Testis (tissue), 3 donors: ENCODE measurements around the gene PI3. TPM values are rescaled to one million over a fixed set of nuclear protein-coding genes. Genes with fewer than 3 reads are reported as not detected.
"Not testable (repeated sequence)": the region's sequence is repeated elsewhere in the genome, so short reads cannot be mapped to it uniquely, and the experiment has no call there.

Source experiments
- DNase-seq: peaks from one replicate; pipeline ENCODE4 v3.0.0-alpha.2; 2019
- H3K27ac ChIP-seq, 2 donors: fragments of 200-600 bp; sonication (generic); one replicate each; pipeline ENCODE4 v1.5.1; 2019
- H3K27me3 ChIP-seq: fragments of 200-600 bp; sonication (generic); one replicate; pipeline ENCODE4 v1.5.1; 2019
- H3K36me3 ChIP-seq: fragments of 200-600 bp; sonication (generic); one replicate; pipeline ENCODE4 v1.5.1; 2017; ENCODE audit warnings: low read depth; ENCODE audit errors: missing control alignments
- H3K4me1 ChIP-seq: fragments of 200-600 bp; sonication (generic); one replicate; pipeline ENCODE4 v1.5.1; 2019
- H3K4me3 ChIP-seq, 2 donors: fragments of 200-600 bp; sonication (generic); one replicate each; pipeline ENCODE4 v1.5.1; 2017 to 2019
- H3K9me3 ChIP-seq: fragments of 200-600 bp; sonication (generic); one replicate; pipeline ENCODE4 v1.5.1; 2017
- CTCF ChIP-seq, 3 experiments: fragments of 450-650 bp in 2 of 3; fragments of 200-600 bp in 1 of 3; sonication (generic) in 1 of 3; IDR thresholded peaks; one replicate each; pipeline ENCODE4 v1.5.1; 2016 to 2019; ENCODE audit warnings: antibody characterized with exemption in 3 of 3, mild to moderate bottlenecking in 2 of 3, moderate library complexity in 1 of 3
- POLR2A ChIP-seq: fragments of 450-650 bp; IDR thresholded peaks from one replicate; pipeline ENCODE4 v1.6.1; 2017; ENCODE audit warnings: antibody characterized with exemption, mild to moderate bottlenecking, moderate library complexity
- WGBS, 2 donors: methylation state at CpG; one replicate each; pipeline ENCODE4 v1.1.5; 2018; 5-methylcytosine and 5-hydroxymethylcytosine counted together
- intact Hi-C: fragments of 100-400 bp; cut with DNase I; formaldehyde crosslinking; loops from one replicate; pipeline ENCODE4 v1.15.1; 2023; ENCODE audit warnings: low total_unique reads
- polyA plus RNA-seq: library from polyadenylated mRNA; stranded (reverse); fragments of 350-450 nt; fragmentation: Illumina TruSeq; extraction: RNeasy Lipid Tissue Mini Kit (QIAGEN cat#74804); gene quantifications from one replicate; pipeline ENCODE4 v1.2.3, GENCODE V29; 2014; ENCODE audit warnings: low read depth, low replicate concordance; ENCODE audit not compliant: insufficient read depth
- total RNA-seq, 2 donors: library from RNA; depleted of rRNA; stranded (reverse); fragments of >200 nt; gene quantifications; one replicate each; pipeline ENCODE4 v1.2.3, GENCODE V29; 2016

Gene PI3
- total and polyA plus RNA-seq, 3 donors from 2014 or later, result 0.94 to 1.2 TPM; not detected in 1

- H3K4me1 ChIP-seq, result no peaks in the 10 kb centered on the region
- H3K36me3 ChIP-seq, result no peaks in the 10 kb centered on the region
- no peaks in the 10 kb centered on the region for H3K9me3 ChIP-seq
- H3K27me3 ChIP-seq, result no peaks in the 10 kb centered on the region
- WGBS, 2 donors, result 39 to 51% methylated on average over 3 of the region's 3 CpGs
- no peak overlapping the region for H3K27ac ChIP-seq
- H3K4me3 ChIP-seq, result no peak overlapping the region
- intact Hi-C loops, result no loop called here
- no peak for DNase-seq
- TF ChIP-seq POLR2A (no peak), CTCF (IDR thresholded peaks at IDR 0.05) (no peak)
Measured at GRCh38 chr20:45154183-45154582, 20.5 kb upstream of the PI3 start.

- H3K4me1 ChIP-seq, H3K4me3 ChIP-seq, H3K27me3 ChIP-seq, H3K9me3 ChIP-seq, intact Hi-C loops, DNase-seq, H3K27ac ChIP-seq, H3K36me3 ChIP-seq: not testable (repeated sequence)
- 93% methylated on average over 1 of the region's 1 CpG for WGBS, 2 donors
Measured at GRCh38 chr20:45154794-45155193, 19.9 kb upstream of the PI3 start.

GRCh38 chr20:45156713-45157112 lies 18.0 kb upstream of the PI3 start:
- WGBS, 2 donors, result 52 to 66% methylated on average over 2 of the region's 2 CpGs
- no peak for DNase-seq
- intact Hi-C loops, result no loop called here
- Histone ChIP-seq H3K36me3 (no peaks in the 10 kb centered on the region), H3K4me1 (no peaks in the 10 kb centered on the region), H3K27me3 (no peaks in the 10 kb centered on the region), H3K4me3 (no peak overlapping the region), H3K27ac (no peak overlapping the region), H3K9me3 (no peaks in the 10 kb centered on the region)
- TF ChIP-seq CTCF (IDR thresholded peaks at IDR 0.05) (no peak), POLR2A (no peak)

GRCh38 chr20:45157962-45158361 lies 16.7 kb upstream of the PI3 start:
- no peaks in the 10 kb centered on the region for H3K36me3 ChIP-seq
- peak; percentile 29 for DNase-seq
- WGBS, 2 donors, result 21 to 60% methylated on average over 1 of the region's 1 CpG
- H3K27ac ChIP-seq, result no peak overlapping the region
- H3K4me1 ChIP-seq, result no peaks in the 10 kb centered on the region
- no peak for TF ChIP-seq CTCF (IDR thresholded peaks at IDR 0.05)
- TF ChIP-seq POLR2A, result no peak
- H3K4me3 ChIP-seq, result no peak overlapping the region
- no peaks in the 10 kb centered on the region for H3K9me3 ChIP-seq
- H3K27me3 ChIP-seq, result no peaks in the 10 kb centered on the region
- intact Hi-C loops, result no loop called here

- H3K4me3 ChIP-seq, result no peak overlapping the region
- H3K27me3 ChIP-seq, result no peaks in the 10 kb centered on the region
- intact Hi-C loops, result no loop called here
- H3K36me3 ChIP-seq, result no peaks in the 10 kb centered on the region
- no peak overlapping the region for H3K27ac ChIP-seq
- H3K4me1 ChIP-seq, result no peaks in the 10 kb centered on the region
- TF ChIP-seq CTCF (IDR thresholded peaks at IDR 0.05), result no peak
- DNase-seq, result no peak
- 76 to 77% methylated on average over 1 of the region's 1 CpG for WGBS, 2 donors
- H3K9me3 ChIP-seq, result no peaks in the 10 kb centered on the region
Measured at GRCh38 chr20:45163083-45163803, 11.5 kb upstream of the PI3 start.
